Testis (tissue), 3 donors: ENCODE measurements around the gene PIK3CB. TPM values are rescaled to one million over a fixed set of nuclear protein-coding genes. Genes with fewer than 3 reads are reported as not detected.
"Not testable (repeated sequence)": the region's sequence is repeated elsewhere in the genome, so short reads cannot be mapped to it uniquely, and the experiment has no call there.

ENCODE experiments used
- DNase-seq: peaks from one replicate; pipeline ENCODE4 v3.0.0-alpha.2; 2019
- H3K27ac ChIP-seq, 2 donors: fragments of 200-600 bp; sonication (generic); one replicate each; pipeline ENCODE4 v1.5.1; 2019
- H3K27me3 ChIP-seq: fragments of 200-600 bp; sonication (generic); one replicate; pipeline ENCODE4 v1.5.1; 2019
- H3K36me3 ChIP-seq: fragments of 200-600 bp; sonication (generic); one replicate; pipeline ENCODE4 v1.5.1; 2017; ENCODE audit warnings: low read depth; ENCODE audit errors: missing control alignments
- H3K4me1 ChIP-seq: fragments of 200-600 bp; sonication (generic); one replicate; pipeline ENCODE4 v1.5.1; 2019
- H3K4me3 ChIP-seq, 2 donors: fragments of 200-600 bp; sonication (generic); one replicate each; pipeline ENCODE4 v1.5.1; 2017 to 2019
- H3K9me3 ChIP-seq: fragments of 200-600 bp; sonication (generic); one replicate; pipeline ENCODE4 v1.5.1; 2017
- CTCF ChIP-seq, 3 experiments: fragments of 450-650 bp in 2 of 3; fragments of 200-600 bp in 1 of 3; sonication (generic) in 1 of 3; IDR thresholded peaks; one replicate each; pipeline ENCODE4 v1.5.1; 2016 to 2019; ENCODE audit warnings: antibody characterized with exemption in 3 of 3, mild to moderate bottlenecking in 2 of 3, moderate library complexity in 1 of 3
- POLR2A ChIP-seq: fragments of 450-650 bp; IDR thresholded peaks from one replicate; pipeline ENCODE4 v1.6.1; 2017; ENCODE audit warnings: antibody characterized with exemption, mild to moderate bottlenecking, moderate library complexity
- WGBS, 2 donors: methylation state at CpG; one replicate each; pipeline ENCODE4 v1.1.5; 2018; 5-methylcytosine and 5-hydroxymethylcytosine counted together
- intact Hi-C: fragments of 100-400 bp; cut with DNase I; formaldehyde crosslinking; loops from one replicate; pipeline ENCODE4 v1.15.1; 2023; ENCODE audit warnings: low total_unique reads
- polyA plus RNA-seq: library from polyadenylated mRNA; stranded (reverse); fragments of 350-450 nt; fragmentation: Illumina TruSeq; extraction: RNeasy Lipid Tissue Mini Kit (QIAGEN cat#74804); gene quantifications from one replicate; pipeline ENCODE4 v1.2.3, GENCODE V29; 2014; ENCODE audit warnings: low read depth, low replicate concordance; ENCODE audit not compliant: insufficient read depth
- total RNA-seq, 2 donors: library from RNA; depleted of rRNA; stranded (reverse); fragments of >200 nt; gene quantifications; one replicate each; pipeline ENCODE4 v1.2.3, GENCODE V29; 2016

The PIK3CB gene
- total and polyA plus RNA-seq, 3 donors from 2014 or later, result 14.3 to 27.7 (median 25.9) TPM

- no peak for TF ChIP-seq POLR2A
- no peak for TF ChIP-seq CTCF (IDR thresholded peaks at IDR 0.05)
- H3K4me3 ChIP-seq, result no peak overlapping the region
- H3K4me1 ChIP-seq, result no peaks in the 10 kb centered on the region
- H3K9me3 ChIP-seq, result no peaks in the 10 kb centered on the region
- DNase-seq, result no peak
- no peaks in the 10 kb centered on the region for H3K36me3 ChIP-seq
- 89 to 96% methylated on average over 1 of the region's 1 CpG for WGBS, 2 donors
- intact Hi-C loops, result no loop called here
- H3K27ac ChIP-seq, result no peak overlapping the region
- H3K27me3 ChIP-seq, result no peaks in the 10 kb centered on the region
These were observed 147.5 kb downstream of the PIK3CB start for GRCh38 chr3:138687236-138687635.

GRCh38 chr3:138686771-138687221 lies 147.9 kb downstream of the PIK3CB start:
- H3K36me3 ChIP-seq, result no peaks in the 10 kb centered on the region
- no peak for DNase-seq
- H3K27me3 ChIP-seq, result no peaks in the 10 kb centered on the region
- H3K9me3 ChIP-seq, result no peaks in the 10 kb centered on the region
- TF ChIP-seq CTCF (IDR thresholded peaks at IDR 0.05) (no peak), POLR2A (no peak)
- no peak overlapping the region for H3K27ac ChIP-seq
- intact Hi-C loops, result no loop called here
- H3K4me1 ChIP-seq, result no peaks in the 10 kb centered on the region
- no peak overlapping the region for H3K4me3 ChIP-seq

- TF ChIP-seq CTCF (IDR thresholded peaks at IDR 0.05) (no peak), POLR2A (no peak)
- Histone ChIP-seq H3K4me1 (no peaks in the 10 kb centered on the region), H3K27ac (no peak overlapping the region), H3K36me3 (no peaks in the 10 kb centered on the region), H3K9me3 (no peaks in the 10 kb centered on the region), H3K4me3 (no peak overlapping the region), H3K27me3 (no peaks in the 10 kb centered on the region)
- no peak for DNase-seq
- WGBS, 2 donors, result 81 to 88% methylated on average over 4 of the region's 4 CpGs
- intact Hi-C loops, result no loop called here
These were observed 150.3 kb downstream of the PIK3CB start for GRCh38 chr3:138684396-138684795.

GRCh38 chr3:138682648-138683047 lies 152.1 kb downstream of the PIK3CB start:
- TF ChIP-seq POLR2A (no peak), CTCF (IDR thresholded peaks at IDR 0.05) (no peak)
- intact Hi-C loops, result no loop called here
- Histone ChIP-seq H3K27ac (no peak overlapping the region), H3K36me3 (no peaks in the 10 kb centered on the region), H3K4me3 (no peak overlapping the region), H3K27me3 (no peaks in the 10 kb centered on the region), H3K9me3 (no peaks in the 10 kb centered on the region), H3K4me1 (no peaks in the 10 kb centered on the region)
- no peak for DNase-seq

- Histone ChIP-seq H3K4me3 (no peak overlapping the region), H3K9me3 (no peaks in the 10 kb centered on the region), H3K36me3 (no peaks in the 10 kb centered on the region), H3K27me3 (no peaks in the 10 kb centered on the region), H3K4me1 (no peaks in the 10 kb centered on the region), H3K27ac (no peak overlapping the region)
- no peak for DNase-seq
- TF ChIP-seq POLR2A (no peak), CTCF (IDR thresholded peaks at IDR 0.05) (no peak)
- 79 to 82% methylated on average over 5 of the region's 5 CpGs for WGBS, 2 donors
- intact Hi-C loops, result no loop called here
These were observed 153.1 kb downstream of the PIK3CB start for GRCh38 chr3:138681463-138682220.

GRCh38 chr3:138680974-138681373 lies 153.8 kb downstream of the PIK3CB start:
- H3K4me3 ChIP-seq, H3K27ac ChIP-seq, intact Hi-C loops, H3K27me3 ChIP-seq, H3K9me3 ChIP-seq, H3K4me1 ChIP-seq, H3K36me3 ChIP-seq, DNase-seq: not testable (repeated sequence)
- WGBS, 2 donors, result 88 to 97% methylated on average over 2 to 6 of the region's 6 CpGs
